Activated B cell treated with CpG ODN at 0.5 μM for 24 hours (primary cell): ENCODE data around the gene FRMD5. TPM values are rescaled to one million over a fixed set of nuclear protein-coding genes. Genes with fewer than 3 reads are reported as not detected.
A peak's percentile ranks its signal among the peaks of the same experiment; 100 is the strongest.

Experiments
- ATAC-seq: fragments of 200-7000 bp; cut with Tn5 transposase; one replicate; pipeline ENCODE4 v1.10.0; 2021; ENCODE audit warnings: low read depth, mild to moderate bottlenecking, moderate library complexity
- CTCF ChIA-PET: fragments of 350-600 bp; sonication (Branson Sonifier 250); formaldehyde crosslinking; loops from one replicate; lab custom pipeline; 2021; ENCODE audit warnings: antibody characterized with exemption; lab: Charles Lee
- POLR2A ChIA-PET: fragments of 350-600 bp; sonication (Branson Sonifier 250); formaldehyde crosslinking; loops from one replicate; lab custom pipeline; 2021; ENCODE audit warnings: antibody characterized with exemption; lab: Charles Lee
- DNase-seq: peaks from one replicate; pipeline ENCODE4 v3.0.0; 2022
- H3K27ac Mint-ChIP-seq: one replicate; pipeline ENCODE4 v1.8.0; 2020; ENCODE audit warnings: mixed read lengths
- H3K27me3 Mint-ChIP-seq: one replicate; pipeline ENCODE4 v1.8.0; 2021; ENCODE audit warnings: mixed read lengths
- H3K36me3 Mint-ChIP-seq: one replicate; pipeline ENCODE4 v1.8.0; 2021; ENCODE audit warnings: low read depth, mixed read lengths
- H3K4me1 Mint-ChIP-seq: one replicate; pipeline ENCODE4 v1.8.0; 2021; ENCODE audit warnings: mixed read lengths
- H3K4me3 Mint-ChIP-seq: one replicate; pipeline ENCODE4 v1.8.0; 2020; ENCODE audit warnings: mild to moderate bottlenecking, mixed read lengths
- H3K9me3 Mint-ChIP-seq: one replicate; pipeline ENCODE4 v1.8.0; 2020; ENCODE audit warnings: mixed read lengths
- CTCF ChIP-seq: fragments of 200-600 bp; IDR thresholded peaks from one replicate; pipeline ENCODE4 v1.8.0; 2022; ENCODE audit warnings: antibody characterized with exemption, mild to moderate bottlenecking
- intact Hi-C: fragments of 100-400 bp; cut with micrococcal nuclease; formaldehyde crosslinking; loops from one replicate; pipeline ENCODE4 v1.15.1; 2024
- total RNA-seq: library from RNA; stranded (reverse); gene quantifications from 2 replicates; pipeline ENCODE4 v1.2.3, GENCODE V29; 2022

FRMD5 gene
- total RNA-seq, 1 donor from 2014 or later: 0.53 TPM

- Mint-ChIP-seq H3K36me3 (peaks cover 16% of the 10 kb centered on the region), H3K27me3 (no peaks in the 10 kb centered on the region), H3K4me1 (peaks cover 62% of the 10 kb centered on the region), H3K4me3 (peak within 1 kb of the TSS; percentile 99), H3K9me3 (no peaks in the 10 kb centered on the region), H3K27ac (peak within 1 kb of the TSS; percentile 99)
- ChIA-PET CTCF (interaction anchor here (0.8 to 1.5 kb wide), 5 partner anchors 16 to 54 kb away, joined by 3 to 8 read pairs (median 4); partner anchors contain the start of genes ELL3, HYPK and SERINC4), POLR2A (interaction anchor here (0.5 to 2.6 kb wide), 17 partner anchors 9 to 1779 kb away, joined by 3 to 52 read pairs (median 8); partner anchors contain the start of genes ELL3, HYPK, PDIA3 and SERF2)
- peak; percentile 72 for DNase-seq
- TF ChIP-seq CTCF: no peak
- peak; percentile 86 for ATAC-seq
- intact Hi-C loops: loop anchor here (1.0 to 10.0 kb wide), 6 partner anchors 15 to 310 kb away; partner anchors contain the start of genes HYPK, MAP1A, PDIA3 and SERF2
Measured at GRCh38 chr15:43824302-43825246, 370.5 kb downstream of the FRMD5 start, which contains the start of gene MFAP1. MFAP1 (minus strand) TSS chr15:43824690; CDS start chr15:43824569, 121 bp downstream.

- no peak for TF ChIP-seq CTCF
- H3K36me3 Mint-ChIP-seq: peaks cover 37% of the 10 kb centered on the region
- POLR2A ChIA-PET: interaction anchor here (0.7 to 2.6 kb wide), 5 partner anchors 13 to 278 kb away, joined by 3 to 11 read pairs (median 5); partner anchors contain the start of genes ELL3, HYPK and SERINC4
- H3K4me1 Mint-ChIP-seq: peaks cover 41% of the 10 kb centered on the region
- no peaks in the 10 kb centered on the region for H3K27me3 Mint-ChIP-seq
- CTCF ChIA-PET: no interaction called here
- no peak overlapping the region for H3K4me3 Mint-ChIP-seq
- ATAC-seq (no peak), DNase-seq (no peak)
- no peak overlapping the region for H3K27ac Mint-ChIP-seq
- H3K9me3 Mint-ChIP-seq: no peaks in the 10 kb centered on the region
- intact Hi-C loops: loop anchor here (10.0 kb wide), 1 partner anchor 307 kb away; the partner anchor contains the start of gene MAP1A
Measured at GRCh38 chr15:43821505-43821904, 373.6 kb downstream of the FRMD5 start.

Other genes with a start within 250 kb of the FRMD5 start
- 46.9 and 55.0 TPM in 2 replicates for gene GOLM2, start 93.4 kb upstream of the FRMD5 start, total RNA-seq
- 44.6 and 46.8 TPM in 2 replicates for gene CTDSPL2, start 232.4 kb upstream of the FRMD5 start, total RNA-seq